Keratinocyte (primary cell): ENCODE data around the gene OSBPL5. TPM values are rescaled to one million over a fixed set of nuclear protein-coding genes. Genes with fewer than 3 reads are reported as not detected.

Source experiments
- DNase-seq: peaks from one replicate; pipeline ENCODE4 v3.0.0-alpha.2; 2011; ENCODE audit warnings: low read depth, missing footprints, low spot score
- FAIRE-seq: peaks from 2 replicates; lab custom pipeline; 2011; peaks lifted over from hg19 to GRCh38; lab: Jason Lieb, UNC
- H2AFZ ChIP-seq: 2 replicates; pipeline ENCODE4 v1.6.0; 2012; ENCODE audit warnings: low read length, control low read depth, inconsistent platforms; ENCODE audit not compliant: control insufficient read depth
- H3K27ac ChIP-seq: 2 replicates; pipeline ENCODE4 v1.5.1; 2011; ENCODE audit warnings: low read length; ENCODE audit not compliant: control insufficient read depth, insufficient read depth
- H3K27me3 ChIP-seq: 3 replicates; pipeline ENCODE4 v1.6.0; 2011; ENCODE audit warnings: low read length; ENCODE audit not compliant: control insufficient read depth, insufficient read depth; ENCODE audit errors: extremely low read depth
- H3K36me3 ChIP-seq, 2 experiments: 2 replicates in 1 of 2; 3 replicates in 1 of 2; pipeline ENCODE4 v1.5.1; 2011; ENCODE audit warnings: low read length in 2 of 2, mild to moderate bottlenecking in 1 of 2; ENCODE audit not compliant: control insufficient read depth in 2 of 2, insufficient read depth in 2 of 2; ENCODE audit errors: extremely low read depth in 1 of 2
- H3K4me1 ChIP-seq: 3 replicates; pipeline ENCODE4 v1.5.1; 2011; ENCODE audit warnings: low read length; ENCODE audit not compliant: control insufficient read depth, insufficient read depth; ENCODE audit errors: extremely low read depth
- H3K4me2 ChIP-seq: 3 replicates; pipeline ENCODE4 v1.6.0; 2011; ENCODE audit warnings: low read depth, low read length; ENCODE audit not compliant: control insufficient read depth, insufficient read depth; ENCODE audit errors: extremely low read depth
- H3K4me3 ChIP-seq, 3 experiments: fragments of 200-600 bp in 1 of 3; sonication (generic) in 1 of 3; 2 replicates in 2 of 3; 3 replicates in 1 of 3; pipeline ENCODE4 v1.5.1; 2011 to 2016; ENCODE audit warnings: low read length in 3 of 3, mild to moderate bottlenecking in 3 of 3, control low read depth in 2 of 3, inconsistent platforms in 1 of 3, low read depth in 1 of 3, mixed read lengths in 1 of 3, mixed run types in 1 of 3, moderate library complexity in 1 of 3; ENCODE audit not compliant: control insufficient read depth in 2 of 3, insufficient read depth in 2 of 3; ENCODE audit errors: extremely low read depth in 1 of 3
- H3K79me2 ChIP-seq: 2 replicates; pipeline ENCODE4 v1.6.0; 2012; ENCODE audit warnings: low read length; ENCODE audit not compliant: control insufficient read depth, insufficient read depth
- H3K9ac ChIP-seq: 3 replicates; pipeline ENCODE4 v1.6.0; 2011; ENCODE audit warnings: low read length; ENCODE audit not compliant: control insufficient read depth, insufficient read depth; ENCODE audit errors: extremely low read depth
- H3K9me1 ChIP-seq: 3 replicates; pipeline ENCODE4 v1.6.0; 2011; ENCODE audit warnings: low read length; ENCODE audit not compliant: control insufficient read depth, insufficient read depth; ENCODE audit errors: extremely low read depth
- H3K9me3 ChIP-seq: 2 replicates; pipeline ENCODE4 v1.5.1; 2012; ENCODE audit warnings: low read depth, low read length; ENCODE audit not compliant: control insufficient read depth
- H4K20me1 ChIP-seq: 3 replicates; pipeline ENCODE4 v1.6.0; 2011; ENCODE audit warnings: low read length; ENCODE audit not compliant: control insufficient read depth, insufficient read depth; ENCODE audit errors: extremely low read depth
- EZH2 ChIP-seq: IDR thresholded peaks from one replicate; pipeline ENCODE4 v1.6.1; 2012; ENCODE audit warnings: inconsistent platforms, mild to moderate bottlenecking, low read length, moderate library complexity
- dilution Hi-C: fragments of 300-500 bp; cut with MboI; formaldehyde crosslinking; loops from one replicate; pipeline ENCODE4 v1.7.0; 2020; ENCODE audit warnings: low sequenced_read_pairs; ENCODE audit not compliant: extremely low pct_ligation_motif_present
- polyA plus RNA-seq, 5 experiments: library from polyadenylated mRNA; depleted of rRNA in 3 of 5; stranded (reverse) in 3 of 5; stranded (forward) in 1 of 5; unstranded in 1 of 5; fragments of >200 nt; gene quantifications; 1 replicate in 1 of 5; 2 replicates in 3 of 5; 3 replicates in 1 of 5; pipeline versions ENCODE4 v1.2.1 to v1.2.3, GENCODE V29; 2011 to 2012; ENCODE audit warnings: missing spikeins in 2 of 5, low read depth in 1 of 5, low replicate concordance in 1 of 5
- TF ChIP-seq, protein P1 (sequence below), 3 experiments: IDR thresholded peaks in 1 of 3; conservative IDR thresholded peaks in 1 of 3; optimal IDR thresholded peaks in 1 of 3; 2 replicates in 2 of 3; 3 replicates in 1 of 3; pipeline versions ENCODE3 to v1.5.1; 2011; ENCODE audit warnings: low read length in 3 of 3, mild to moderate bottlenecking in 3 of 3, moderate library complexity in 2 of 3, control low read depth in 1 of 3, inconsistent platforms in 1 of 3; ENCODE audit not compliant: insufficient read depth in 2 of 3; ENCODE audit errors: extremely low read depth in 1 of 3

Gene OSBPL5
- polyA plus RNA-seq, 1 donor (not counting 4 experiments of a cell fraction or from before 2014, with no cell fraction given): 3.0 TPM

DNA sequence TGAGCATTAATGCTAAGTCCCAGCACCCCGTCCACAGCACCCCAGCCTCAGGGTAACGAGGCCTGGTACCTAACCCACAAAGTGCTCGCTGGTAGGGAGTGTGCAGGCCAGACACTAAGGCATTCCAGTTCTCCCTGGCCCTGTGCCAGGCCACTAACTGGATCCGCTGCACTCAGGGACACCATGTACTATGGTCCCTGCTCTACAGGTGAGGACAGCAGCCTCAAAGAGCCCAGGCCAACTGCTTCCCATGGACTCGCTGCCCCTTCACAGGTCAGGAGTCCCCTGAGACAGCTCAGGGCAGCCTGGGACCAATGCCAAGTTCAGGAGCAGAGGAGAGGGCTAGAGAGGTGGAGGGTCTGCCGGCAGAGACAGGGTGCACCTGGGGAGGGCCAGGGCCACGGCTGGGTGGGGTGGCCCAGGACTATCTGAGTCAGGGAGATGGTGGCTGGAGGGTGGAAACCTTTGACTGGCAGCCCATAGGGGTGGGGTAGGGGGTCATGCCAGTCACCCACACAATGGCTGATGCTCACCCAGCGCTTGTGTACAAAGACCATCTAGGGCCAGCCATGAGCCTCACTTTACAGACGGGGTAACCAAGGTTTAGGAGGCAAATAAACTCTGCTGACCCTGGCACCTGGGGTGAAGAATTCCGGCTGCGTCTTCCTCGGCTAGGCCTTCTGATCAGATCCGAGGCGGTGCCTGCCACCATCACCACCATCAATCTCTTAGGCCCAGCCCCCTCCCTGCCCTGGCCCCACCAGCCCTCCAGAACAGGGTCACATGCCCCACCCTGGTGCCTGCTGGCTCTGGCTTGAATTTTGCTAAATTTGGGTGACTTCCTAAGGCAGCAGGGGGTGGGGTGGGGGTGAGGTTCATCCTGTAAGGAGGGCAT is 5.6 kb downstream of the OSBPL5 start:
- TF ChIP-seq EZH2: no peak
- TF ChIP-seq, protein P1, sequence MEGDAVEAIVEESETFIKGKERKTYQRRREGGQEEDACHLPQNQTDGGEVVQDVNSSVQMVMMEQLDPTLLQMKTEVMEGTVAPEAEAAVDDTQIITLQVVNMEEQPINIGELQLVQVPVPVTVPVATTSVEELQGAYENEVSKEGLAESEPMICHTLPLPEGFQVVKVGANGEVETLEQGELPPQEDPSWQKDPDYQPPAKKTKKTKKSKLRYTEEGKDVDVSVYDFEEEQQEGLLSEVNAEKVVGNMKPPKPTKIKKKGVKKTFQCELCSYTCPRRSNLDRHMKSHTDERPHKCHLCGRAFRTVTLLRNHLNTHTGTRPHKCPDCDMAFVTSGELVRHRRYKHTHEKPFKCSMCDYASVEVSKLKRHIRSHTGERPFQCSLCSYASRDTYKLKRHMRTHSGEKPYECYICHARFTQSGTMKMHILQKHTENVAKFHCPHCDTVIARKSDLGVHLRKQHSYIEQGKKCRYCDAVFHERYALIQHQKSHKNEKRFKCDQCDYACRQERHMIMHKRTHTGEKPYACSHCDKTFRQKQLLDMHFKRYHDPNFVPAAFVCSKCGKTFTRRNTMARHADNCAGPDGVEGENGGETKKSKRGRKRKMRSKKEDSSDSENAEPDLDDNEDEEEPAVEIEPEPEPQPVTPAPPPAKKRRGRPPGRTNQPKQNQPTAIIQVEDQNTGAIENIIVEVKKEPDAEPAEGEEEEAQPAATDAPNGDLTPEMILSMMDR (optimal IDR thresholded peaks at IDR 0.05 in 1 of 3, IDR thresholded peaks at IDR 0.05 in 1 of 3, conservative IDR thresholded peaks at IDR 0.05 in 1 of 3; ENCODE audit: extremely low read depth in 1 of 3, insufficient read depth in 2 of 3, low read length in 3 of 3): no peak
- Histone ChIP-seq H3K79me2 (peaks cover 25% of the 10 kb centered on the region), H3K9me3 (no peaks in the 10 kb centered on the region), H3K9ac (peak overlapping the region; percentile 15), H2AFZ (no peak overlapping the region), H3K9me1 (no peaks in the 10 kb centered on the region), H3K36me3 (no peaks in the 10 kb centered on the region), H3K4me2 (peak overlapping the region; percentile 77), H3K4me1 (peaks cover 23% of the 10 kb centered on the region), H3K27me3 (no peaks in the 10 kb centered on the region), H4K20me1 (peaks cover 19% of the 10 kb centered on the region), H3K27ac (no peak overlapping the region), H3K4me3 (peak overlapping the region; percentile 20 to 38 (median 26))
- dilution Hi-C loops: no loop called here
- FAIRE-seq: no peak
- no peak for DNase-seq

DNA sequence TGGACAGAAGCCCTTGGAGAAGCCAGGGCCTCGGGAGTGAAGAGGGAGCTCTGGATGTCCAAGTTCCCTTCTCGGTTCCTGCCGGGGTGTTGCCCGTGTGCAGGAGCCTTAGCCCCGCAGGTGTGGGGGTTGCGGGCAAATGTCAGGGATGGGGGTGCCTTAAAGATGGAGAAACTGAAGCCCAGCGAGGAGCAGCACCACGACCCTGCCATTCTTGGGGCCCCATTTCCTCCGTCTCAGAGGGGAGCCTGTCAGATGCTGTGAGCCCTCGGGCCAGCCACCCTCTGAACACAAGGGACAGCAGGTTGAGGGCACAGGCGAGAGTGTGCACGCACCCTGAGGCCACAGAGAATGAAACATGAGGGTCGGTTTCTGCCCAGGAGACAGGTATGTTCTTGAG is 6.3 kb downstream of the OSBPL5 start:
- Histone ChIP-seq H3K79me2 (peaks cover 22% of the 10 kb centered on the region), H3K4me1 (peaks cover 16% of the 10 kb centered on the region), H3K4me3 (no peak overlapping the region), H3K4me2 (no peak overlapping the region), H3K27me3 (no peaks in the 10 kb centered on the region), H3K9me1 (no peaks in the 10 kb centered on the region), H3K9ac (no peak overlapping the region), H3K9me3 (no peaks in the 10 kb centered on the region), H3K27ac (no peak overlapping the region), H3K36me3 (no peaks in the 10 kb centered on the region), H4K20me1 (peaks cover 19% of the 10 kb centered on the region), H2AFZ (no peak overlapping the region)
- no peak for DNase-seq
- dilution Hi-C loops: no loop called here
- FAIRE-seq: no peak
- no peak for TF ChIP-seq EZH2
- TF ChIP-seq, protein P1 (optimal IDR thresholded peaks at IDR 0.05 in 1 of 3, IDR thresholded peaks at IDR 0.05 in 1 of 3, conservative IDR thresholded peaks at IDR 0.05 in 1 of 3; ENCODE audit: extremely low read depth in 1 of 3, insufficient read depth in 2 of 3, low read length in 3 of 3): no peak
